T-helper 1 cell treated with Interleukin-12 subunit alpha and Interleukin-12 subunit beta and Interleukin-4 antibody, amounts not matched to agents 30 ng/mL and 1 ng/mL, for 36 hours (primary cell): ENCODE measurements around the gene NFS1. TPM values are rescaled to one million over a fixed set of nuclear protein-coding genes. Genes with fewer than 3 reads are reported as not detected.
"Not testable (repeated sequence)": the region's sequence is repeated elsewhere in the genome, so short reads cannot be mapped to it uniquely, and the experiment has no call there.

Experiments
- intact Hi-C: fragments of 100-400 bp; cut with micrococcal nuclease; formaldehyde crosslinking; loops from one replicate; pipeline ENCODE4 v1.15.1; 2024
- total RNA-seq: library from RNA; stranded (reverse); gene quantifications from 2 replicates; pipeline ENCODE4 v1.2.3, GENCODE V29; 2022

NFS1 gene
- total RNA-seq, 1 donor from 2014 or later, result 25.0 TPM

GRCh38 chr20:35730583-35731468 is 31.7 kb upstream of the NFS1 start:
- intact Hi-C loops, result loop anchor here (1.0 to 10.0 kb wide), 2 partner anchors 8 to 1204 kb away; no protein-coding TSS in a partner anchor

GRCh38 chr20:35729836-35730582 is 30.9 kb upstream of the NFS1 start:
- intact Hi-C loops, result loop anchor here (10.0 kb wide), 1 partner anchor 1205 kb away; no protein-coding TSS in a partner anchor

GRCh38 chr20:35729283-35729807 is 30.2 kb upstream of the NFS1 start:
- intact Hi-C loops, result no loop called here

GRCh38 chr20:35726842-35727711 is 27.9 kb upstream of the NFS1 start:
- intact Hi-C loops, result no loop called here

- intact Hi-C loops, result no loop called here
These were observed 25.4 kb upstream of the NFS1 start for GRCh38 chr20:35724321-35725230.

GRCh38 chr20:35723652-35724320 is 24.6 kb upstream of the NFS1 start:
- intact Hi-C loops, result not testable (repeated sequence)

GRCh38 chr20:35723275-35723639 is 24.1 kb upstream of the NFS1 start:
- intact Hi-C loops, result not testable (repeated sequence)

GRCh38 chr20:35721621-35722020 is 22.5 kb upstream of the NFS1 start:
- intact Hi-C loops, result no loop called here

GRCh38 chr20:35721219-35721618 is 22.1 kb upstream of the NFS1 start:
- intact Hi-C loops, result no loop called here

- intact Hi-C loops, result no loop called here
These were observed 21.3 kb upstream of the NFS1 start for GRCh38 chr20:35720165-35721123.

GRCh38 chr20:35719717-35720116 is 20.6 kb upstream of the NFS1 start:
- intact Hi-C loops, result no loop called here

- intact Hi-C loops, result no loop called here
These were observed 20.0 kb upstream of the NFS1 start for GRCh38 chr20:35718972-35719635.

- intact Hi-C loops, result not testable (repeated sequence)
These were observed 19.2 kb upstream of the NFS1 start for GRCh38 chr20:35718321-35718720.

GRCh38 chr20:35716330-35716729 is 17.2 kb upstream of the NFS1 start:
- intact Hi-C loops, result no loop called here

- intact Hi-C loops, result no loop called here
These were observed 16.5 kb upstream of the NFS1 start for GRCh38 chr20:35715652-35716051.

- intact Hi-C loops, result no loop called here
These were observed 15.0 kb upstream of the NFS1 start for GRCh38 chr20:35714127-35714526.

GRCh38 chr20:35713120-35713519 is 14.0 kb upstream of the NFS1 start:
- intact Hi-C loops, result not testable (repeated sequence)
